ENCODE data around the gene ZCCHC24.

GRCh38 chr10:79460687-79461086 lies 15.3 kb upstream of the ZCCHC24 start:
- TF ChIP-seq CTCF (IDR thresholded peaks at IDR 0.05) (no peak), POLR2A (IDR thresholded peaks at IDR 0.05) (no peak)

Measured in stomach (tissue), 4 donors.